HS-27A (cell line): ENCODE data around the gene HPF1.
"Not testable (repeated sequence)": the region's sequence is repeated elsewhere in the genome, so short reads cannot be mapped to it uniquely, and the experiment has no call there.

Source experiments
- DNase-seq: peaks from one replicate; pipeline ENCODE4 v3.0.0-alpha.2; 2012; ENCODE audit warnings: low read depth, missing footprints

HPF1 gene

GRCh38 chr4:169738604-169739003 lies 19.1 kb downstream of the HPF1 start:
- DNase-seq = not testable (repeated sequence)

GRCh38 chr4:169730564-169730963 lies 27.2 kb downstream of the HPF1 start:
- DNase-seq = no peak

GRCh38 chr4:169727616-169728015 lies 30.1 kb downstream of the HPF1 start:
- DNase-seq = no peak

- no peak for DNase-seq
These were observed 33.5 kb downstream of the HPF1 start for GRCh38 chr4:169724260-169724659.

GRCh38 chr4:169723207-169723965 lies 34.4 kb downstream of the HPF1 start:
- no peak for DNase-seq

- DNase-seq = no peak
These were observed 37.2 kb downstream of the HPF1 start for GRCh38 chr4:169720529-169720928.

GRCh38 chr4:169716677-169717076 lies 41.1 kb downstream of the HPF1 start:
- no peak for DNase-seq

GRCh38 chr4:169715826-169716225 lies 41.9 kb downstream of the HPF1 start:
- DNase-seq = no peak

GRCh38 chr4:169707958-169708643 lies 49.6 kb downstream of the HPF1 start:
- no peak for DNase-seq

- DNase-seq = no peak
These were observed 59.4 kb downstream of the HPF1 start for GRCh38 chr4:169698331-169698730.

GRCh38 chr4:169690787-169691186 lies 67.0 kb downstream of the HPF1 start:
- DNase-seq = no peak

GRCh38 chr4:169689681-169690080 lies 68.1 kb downstream of the HPF1 start:
- no peak for DNase-seq

- no peak for DNase-seq
These were observed 75.2 kb downstream of the HPF1 start for GRCh38 chr4:169682372-169683047.
